PC-3 (cell line): Measurements from ENCODE around the gene UBE3C.
"Not testable (repeated sequence)": the region's sequence is repeated elsewhere in the genome, so short reads cannot be mapped to it uniquely, and the experiment has no call there.

ENCODE experiments used
- EZH2 ChIP-seq: fragments of 300-600 bp; sonication (generic); IDR thresholded peaks from one replicate; pipeline ENCODE4 v1.6.1; 2017; ENCODE audit warnings: antibody characterized with exemption, mild to moderate bottlenecking, low read length; ENCODE audit not compliant: unreplicated experiment
- EZH2phosphoT487 ChIP-seq: fragments of 300-600 bp; sonication (generic); IDR thresholded peaks from 2 replicates; pipeline ENCODE4 v1.6.1; 2018; ENCODE audit warnings: mild to moderate bottlenecking, antibody characterized with exemption, low read length, borderline replicate concordance
- TF ChIP-seq, protein P1 (sequence below): fragments of 300-600 bp; sonication (generic); conservative IDR thresholded peaks from 2 replicates; pipeline ENCODE4 v1.5.1; 2017; ENCODE audit warnings: antibody characterized with exemption, low read depth, mild to moderate bottlenecking, low read length

DNA sequence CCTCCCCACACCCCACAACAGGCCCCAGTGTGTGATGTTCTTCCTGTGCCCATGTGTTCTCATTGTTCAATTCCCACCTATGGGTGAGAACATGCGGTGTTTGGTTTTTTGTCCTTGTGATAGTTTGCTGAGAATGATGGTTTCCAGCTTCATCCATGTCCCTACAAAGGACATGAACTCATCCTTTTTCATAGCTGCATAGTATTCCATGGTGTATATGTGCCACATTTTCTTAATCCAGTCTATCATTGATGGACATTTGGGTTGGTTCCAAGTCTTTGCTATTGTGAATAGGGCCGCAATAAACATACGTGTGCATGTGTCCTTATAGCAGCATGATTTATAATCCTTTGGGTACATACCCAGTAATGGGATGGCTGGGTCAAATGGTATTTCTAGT lies 38.7 kb upstream of the UBE3C start:
- TF ChIP-seq, protein P1, sequence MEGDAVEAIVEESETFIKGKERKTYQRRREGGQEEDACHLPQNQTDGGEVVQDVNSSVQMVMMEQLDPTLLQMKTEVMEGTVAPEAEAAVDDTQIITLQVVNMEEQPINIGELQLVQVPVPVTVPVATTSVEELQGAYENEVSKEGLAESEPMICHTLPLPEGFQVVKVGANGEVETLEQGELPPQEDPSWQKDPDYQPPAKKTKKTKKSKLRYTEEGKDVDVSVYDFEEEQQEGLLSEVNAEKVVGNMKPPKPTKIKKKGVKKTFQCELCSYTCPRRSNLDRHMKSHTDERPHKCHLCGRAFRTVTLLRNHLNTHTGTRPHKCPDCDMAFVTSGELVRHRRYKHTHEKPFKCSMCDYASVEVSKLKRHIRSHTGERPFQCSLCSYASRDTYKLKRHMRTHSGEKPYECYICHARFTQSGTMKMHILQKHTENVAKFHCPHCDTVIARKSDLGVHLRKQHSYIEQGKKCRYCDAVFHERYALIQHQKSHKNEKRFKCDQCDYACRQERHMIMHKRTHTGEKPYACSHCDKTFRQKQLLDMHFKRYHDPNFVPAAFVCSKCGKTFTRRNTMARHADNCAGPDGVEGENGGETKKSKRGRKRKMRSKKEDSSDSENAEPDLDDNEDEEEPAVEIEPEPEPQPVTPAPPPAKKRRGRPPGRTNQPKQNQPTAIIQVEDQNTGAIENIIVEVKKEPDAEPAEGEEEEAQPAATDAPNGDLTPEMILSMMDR = not testable (repeated sequence)
- not testable (repeated sequence) for TF ChIP-seq EZH2, EZH2phosphoT487
